RWPE1 (cell line): Measurements from ENCODE around the gene CEACAM5.
"Not testable (repeated sequence)": the region's sequence is repeated elsewhere in the genome, so short reads cannot be mapped to it uniquely, and the experiment has no call there.

Experiments
- CTCF ChIA-PET: fragments of 350-600 bp; sonication (Branson Sonifier 250); formaldehyde crosslinking; extraction: SDS; loops from one replicate; lab custom pipeline; 2021; lab: Yijun Ruan, JAX
- POLR2A ChIA-PET: fragments of 400-600 bp; formaldehyde crosslinking; extraction: SDS; loops from one replicate; lab custom pipeline; 2020; ENCODE audit warnings: antibody characterized with exemption; ENCODE audit not compliant: low non-redundant PET; lab: Yijun Ruan, JAX
- DNase-seq: peaks from one replicate; pipeline ENCODE4 v3.0.0; 2012; ENCODE audit warnings: low spot score
- H3K27ac ChIP-seq: fragments of 450-650 bp; 2 replicates; pipeline ENCODE4 v1.5.1; 2017
- CTCF ChIP-seq: fragments of 450-650 bp; conservative IDR thresholded peaks from 2 replicates; pipeline ENCODE4 v1.5.1; 2017; ENCODE audit warnings: low read depth, mild to moderate bottlenecking

Gene CEACAM5

GRCh38 chr19:41703602-41704293 lies 4.7 kb upstream of the CEACAM5 start:
- ChIA-PET POLR2A (no interaction called here), CTCF (interaction anchor here (0.6 kb wide), 1 partner anchor 730 kb away, joined by 3 read pairs; no protein-coding TSS in a partner anchor)
- TF ChIP-seq CTCF = no peak
- no peak for DNase-seq
- no peak overlapping the region for H3K27ac ChIP-seq

GRCh38 chr19:41705393-41706174 lies 2.8 kb upstream of the CEACAM5 start:
- ChIA-PET CTCF (interaction anchor here (0.6 to 1.7 kb wide), 3 partner anchors 14 to 110 kb away, joined by 3 to 5 read pairs (median 3); no protein-coding TSS in a partner anchor), POLR2A (no interaction called here)
- TF ChIP-seq CTCF = no peak
- H3K27ac ChIP-seq = no peak overlapping the region
- peak; percentile 26 for DNase-seq

- POLR2A ChIA-PET = interaction anchor here (1.0 kb wide), 1 partner anchor 40 kb away, joined by 4 read pairs; no protein-coding TSS in a partner anchor
- no peak overlapping the region for H3K27ac ChIP-seq
Measured at GRCh38 chr19:41706741-41707501, 1.5 kb upstream of the CEACAM5 start.

GRCh38 chr19:41707502-41707812 lies 969 bp upstream of the CEACAM5 start:
- no peak for TF ChIP-seq CTCF
- H3K27ac ChIP-seq = no peak overlapping the region
- POLR2A ChIA-PET = interaction anchor here (1.0 kb wide), 1 partner anchor 40 kb away, joined by 4 read pairs; no protein-coding TSS in a partner anchor
- CTCF ChIA-PET = interaction anchor here (0.5 to 1.1 kb wide), 11 partner anchors 9 to 656 kb away, joined by 3 to 5 read pairs (median 4); partner anchors contain the start of gene CEACAM7
- no peak for DNase-seq

More at GRCh38 chr19:41706741-41707501, 1.5 kb upstream of the CEACAM5 start:
- DNase-seq = peak; percentile 69
- peak; percentile 60 for TF ChIP-seq CTCF
- CTCF ChIA-PET = interaction anchor here (0.5 to 1.7 kb wide), 17 partner anchors 9 to 1391 kb away, joined by 3 to 8 read pairs (median 4); partner anchors contain the start of gene CEACAM7

GRCh38 chr19:41707871-41708371 lies 505 bp upstream of the CEACAM5 start:
- POLR2A ChIA-PET = no interaction called here
- TF ChIP-seq CTCF = no peak
- CTCF ChIA-PET = no interaction called here
- DNase-seq = no peak
- H3K27ac ChIP-seq = no peak overlapping the region

GRCh38 chr19:41709516-41709915 lies 1.1 kb downstream of the CEACAM5 start:
- CTCF ChIA-PET, H3K27ac ChIP-seq, DNase-seq, POLR2A ChIA-PET: not testable (repeated sequence)
